IMR-90 (cell line): ENCODE results near the gene METTL14. TPM values are rescaled to one million over a fixed set of nuclear protein-coding genes. Genes with fewer than 3 reads are reported as not detected.

ENCODE experiments used
- ATAC-seq: fragments of 200-7000 bp; cut with Tn5 transposase; 2 replicates; pipeline ENCODE4 v1.9.1; 2020; ENCODE audit warnings: low read depth, mild to moderate bottlenecking, moderate library complexity
- BruUV-seq: library from RNA; stranded (reverse); fragments of 400-500 nt; replicated peaks from 2 replicates; lab custom pipeline; 2021; lab: Mats Ljungman, UMichigan
- CTCF ChIA-PET: fragments of 300-600 bp; formaldehyde crosslinking; extraction: SDS; loops from one replicate; lab custom pipeline; 2021; ENCODE audit warnings: antibody characterized with exemption; lab: Yijun Ruan, JAX
- POLR2A ChIA-PET: fragments of 300-600 bp; sonication (Branson Sonifier 250); formaldehyde crosslinking; loops from one replicate; lab custom pipeline; 2022; ENCODE audit warnings: antibody characterized with exemption; ENCODE audit not compliant: unreplicated experiment; lab: Charles Lee
- DNase-seq: peaks from one replicate; pipeline ENCODE4 v3.0.0; 2013
- H2AFZ ChIP-seq: replicated peaks from 2 replicates; pipeline ENCODE3; 2013; ENCODE audit warnings: low read length, mild to moderate bottlenecking; ENCODE audit not compliant: poor library complexity
- H2AK5ac ChIP-seq: 2 replicates; pipeline ENCODE4 v1.6.1; 2013; ENCODE audit warnings: low read depth, low read length, inconsistent platforms
- H2AK9ac ChIP-seq: replicated peaks from 2 replicates; pipeline ENCODE3; 2013; ENCODE audit warnings: mild to moderate bottlenecking, low read depth, low read length, moderate library complexity; ENCODE audit not compliant: poor library complexity
- H2BK120ac ChIP-seq: 2 replicates; pipeline ENCODE4 v1.6.1; 2013; ENCODE audit warnings: low read depth, low read length, inconsistent platforms
- H2BK15ac ChIP-seq: 3 replicates; pipeline ENCODE4 v1.6.1; 2013; ENCODE audit warnings: low read depth, low read length, inconsistent platforms
- H2BK20ac ChIP-seq: 2 replicates; pipeline ENCODE4 v1.6.1; 2013; ENCODE audit warnings: low read depth, mild to moderate bottlenecking, inconsistent platforms, low read length, moderate library complexity
- H2BK5ac ChIP-seq: 2 replicates; pipeline ENCODE4 v1.6.1; 2013; ENCODE audit warnings: mild to moderate bottlenecking, low read depth, low read length, inconsistent platforms; ENCODE audit not compliant: poor library complexity, severe bottlenecking
- H3K14ac ChIP-seq: replicated peaks from 2 replicates; pipeline ENCODE4 v1.6.1; 2013; ENCODE audit warnings: low read depth, low read length, inconsistent platforms
- H3K18ac ChIP-seq: 2 replicates; pipeline ENCODE4 v1.6.1; 2013; ENCODE audit warnings: low read depth, low read length, control low read depth
- H3K23ac ChIP-seq: 2 replicates; pipeline ENCODE4 v1.6.1; 2013; ENCODE audit warnings: low read depth, low read length, inconsistent platforms
- H3K27ac ChIP-seq: 2 replicates; pipeline ENCODE4 v1.5.1; 2013; ENCODE audit warnings: mild to moderate bottlenecking, control low read depth, low read length; ENCODE audit not compliant: insufficient read depth
- H3K27me3 ChIP-seq: 2 replicates; pipeline ENCODE4 v1.6.1; 2013; ENCODE audit warnings: low read length; ENCODE audit not compliant: control insufficient read depth, insufficient read depth
- H3K36me3 ChIP-seq: 2 replicates; pipeline ENCODE4 v1.6.1; 2013; ENCODE audit warnings: low read length, mixed read lengths; ENCODE audit not compliant: control insufficient read depth, insufficient read depth
- H3K4ac ChIP-seq: 2 replicates; pipeline ENCODE4 v1.6.1; 2013; ENCODE audit warnings: low read depth, low read length, inconsistent platforms
- H3K4me1 ChIP-seq: 2 replicates; pipeline ENCODE4 v1.6.1; 2013; ENCODE audit warnings: low read length, mixed read lengths; ENCODE audit not compliant: control insufficient read depth, insufficient read depth
- H3K4me2 ChIP-seq: 2 replicates; pipeline ENCODE4 v1.6.1; 2013; ENCODE audit warnings: low read depth, mild to moderate bottlenecking, control low read depth, low read length, moderate library complexity
- H3K4me3 ChIP-seq: 2 replicates; pipeline ENCODE4 v1.5.1; 2013; ENCODE audit warnings: low read depth, mild to moderate bottlenecking, control low read depth, low read length, moderate library complexity; ENCODE audit not compliant: insufficient read depth
- H3K56ac ChIP-seq: 2 replicates; pipeline ENCODE4 v1.6.1; 2013; ENCODE audit warnings: low read length, inconsistent platforms; ENCODE audit not compliant: insufficient read depth; ENCODE audit errors: extremely low read depth
- H3K79me1 ChIP-seq, 2 experiments: 2 replicates each; pipeline ENCODE4 v1.6.1; 2013; ENCODE audit warnings: low read length in 2 of 2, inconsistent platforms in 1 of 2, low read depth in 1 of 2
- H3K9ac ChIP-seq: 2 replicates; pipeline ENCODE4 v1.6.1; 2013; ENCODE audit warnings: low read depth, low read length, control low read depth
- H3K9me1 ChIP-seq: 2 replicates; pipeline ENCODE4 v1.6.1; 2013; ENCODE audit warnings: low read length, inconsistent platforms; ENCODE audit not compliant: insufficient read depth
- H3K9me3 ChIP-seq: 2 replicates; pipeline ENCODE4 v1.6.1; 2013; ENCODE audit warnings: low read length; ENCODE audit not compliant: control insufficient read depth, insufficient read depth
- H4K20me1 ChIP-seq: 2 replicates; pipeline ENCODE4 v1.6.1; 2013; ENCODE audit warnings: low read length, inconsistent platforms; ENCODE audit not compliant: insufficient read depth
- H4K5ac ChIP-seq: 2 replicates; pipeline ENCODE4 v1.6.1; 2013; ENCODE audit warnings: mild to moderate bottlenecking, low read depth, low read length, control low read depth
- H4K8ac ChIP-seq, 2 experiments: 2 replicates each; pipeline ENCODE4 v1.6.1; 2013; ENCODE audit warnings: low read depth in 2 of 2, low read length in 2 of 2, control low read depth in 1 of 2, inconsistent platforms in 1 of 2
- H4K91ac ChIP-seq: 2 replicates; pipeline ENCODE4 v1.6.1; 2013; ENCODE audit warnings: low read depth, low read length, inconsistent platforms; ENCODE audit not compliant: insufficient read depth
- BHLHE40 ChIP-seq: fragments of 150-350 bp; IDR thresholded peaks from 2 replicates; pipeline ENCODE4 v1.6.1; 2016; ENCODE audit warnings: mild to moderate bottlenecking, low read depth, low read length
- CHD1 ChIP-seq: IDR thresholded peaks from 2 replicates; pipeline ENCODE4 v1.6.1; 2012; ENCODE audit warnings: low read depth, low read length, improper control_type of control experiment
- MAFK ChIP-seq: IDR thresholded peaks from 2 replicates; pipeline ENCODE4 v1.6.1; 2012; ENCODE audit warnings: low read depth, low read length, improper control_type of control experiment
- MAZ ChIP-seq: IDR thresholded peaks from 2 replicates; pipeline ENCODE4 v1.6.1; 2012; ENCODE audit warnings: low read depth, mild to moderate bottlenecking, low read length, improper control_type of control experiment, moderate library complexity, borderline replicate concordance
- MXI1 ChIP-seq: IDR thresholded peaks from 2 replicates; pipeline ENCODE4 v1.6.1; 2012; ENCODE audit warnings: low read depth, mild to moderate bottlenecking, low read length, moderate library complexity, borderline replicate concordance
- POLR2A ChIP-seq: IDR thresholded peaks from 2 replicates; pipeline ENCODE4 v1.6.1; 2012; ENCODE audit warnings: mild to moderate bottlenecking, low read depth, low read length
- RAD21 ChIP-seq: IDR thresholded peaks from 2 replicates; pipeline ENCODE4 v1.6.1; 2012; ENCODE audit warnings: low read length, improper control_type of control experiment
- RCOR1 ChIP-seq: IDR thresholded peaks from 2 replicates; pipeline ENCODE4 v1.6.1; 2012; ENCODE audit warnings: mild to moderate bottlenecking, low read length, improper control_type of control experiment; ENCODE audit not compliant: insufficient replicate concordance
- USF2 ChIP-seq: fragments of 150-350 bp; IDR thresholded peaks from 2 replicates; pipeline ENCODE4 v1.6.1; 2017; ENCODE audit warnings: mild to moderate bottlenecking, antibody characterized with exemption, low read length, low read depth
- WGBS, 2 experiments: methylation state at CpG; one replicate each; pipeline versions ENCODE4 v1.1.5 to v1.1.7; 2013; ENCODE audit warnings: missing lambda C conversion rate in 2 of 2; ENCODE audit not compliant: insufficient read length in 1 of 2; ENCODE audit errors: extremely low coverage in 2 of 2; 5-methylcytosine and 5-hydroxymethylcytosine counted together
- dilution Hi-C: fragments of 300-500 bp; cut with HindIII; formaldehyde crosslinking; loops from one replicate; pipeline ENCODE4 v1.14.3; 2018; ENCODE audit warnings: low sequenced_read_pairs; ENCODE audit not compliant: unreplicated experiment
- in situ Hi-C: fragments of 300-500 bp; cut with MboI; formaldehyde crosslinking; loops from 3 replicates; pipeline ENCODE4 v1.14.3; 2019; ENCODE audit warnings: low sequenced_read_pairs, inconsistent platforms, mixed read lengths
- intact Hi-C: fragments of 100-400 bp; cut with micrococcal nuclease; formaldehyde crosslinking; loops from 2 replicates; pipeline ENCODE4 v1.10.0; 2022
- polyA plus RNA-seq, 3 experiments: library from polyadenylated mRNA; depleted of rRNA; stranded (reverse); fragments of >200 nt; gene quantifications; 2 replicates each; pipeline ENCODE4 v1.2.3, GENCODE V29; 2012; ENCODE audit warnings: low replicate concordance in 1 of 3
- total RNA-seq: library from RNA; depleted of rRNA; stranded (reverse); fragments of >200 nt; gene quantifications from 2 replicates; pipeline ENCODE4 v1.2.3, GENCODE V29; 2012

Gene METTL14
- total and polyA plus RNA-seq, 2 of the 4 experiments (the other 2 are of a cell fraction): 5.0 to 9.3 TPM

GRCh38 chr4:118761397-118762016 is 76.3 kb downstream of the METTL14 start:
- ATAC-seq (no peak), DNase-seq (no peak)
- no CpG with 5 or more reads among the region's 2 CpGs for WGBS, 2 experiments
- Histone ChIP-seq H2AK9ac (no peak overlapping the region), H3K9me3 (no peaks in the 10 kb centered on the region), H4K91ac (no peak overlapping the region), H2BK15ac (no peak overlapping the region), H3K79me1 (peaks cover 44 to 62% of the 10 kb centered on the region in 2 experiments), H3K18ac (peak overlapping the region; percentile 9; the same call in 1 of the 2 replicates), H3K4me3 (no peak overlapping the region), H3K9me1 (peaks cover 24% of the 10 kb centered on the region), H2BK20ac (no peak overlapping the region), H2AFZ (no peak overlapping the region), H2AK5ac (no peak overlapping the region), H3K4me1 (peaks cover 26% of the 10 kb centered on the region), H4K5ac (no peak overlapping the region), H4K20me1 (peaks cover 36% of the 10 kb centered on the region), H3K27me3 (no peaks in the 10 kb centered on the region), H3K56ac (no peak overlapping the region), H3K14ac (no peak overlapping the region), H3K4ac (0 out of 2 replicates have a peak overlapping the region, but pooled peaks have one; percentile 29), H2BK5ac (peak overlapping the region; percentile 64), H2BK120ac (no peak overlapping the region), H3K23ac (no peak overlapping the region), H3K27ac (no peak overlapping the region; the same call in 1 of the 2 replicates), H4K8ac (no peak overlapping the region), H3K4me2 (no peak overlapping the region), H3K9ac (no peak overlapping the region), H3K36me3 (peaks cover 28% of the 10 kb centered on the region)
- in situ Hi-C loops (loop anchor here (10.0 kb wide), 1 partner anchor 133 kb away; no protein-coding TSS in a partner anchor), intact Hi-C loops (no loop called here), dilution Hi-C loops (no loop called here)
- ChIA-PET POLR2A (no interaction called here), CTCF (interaction anchor here (0.8 kb wide), 1 partner anchor 15 kb away, joined by 3 read pairs; no protein-coding TSS in a partner anchor)
- no TSS peak for BruUV-seq
- no peak for TF ChIP-seq RCOR1
- no peak for TF ChIP-seq USF2
- TF ChIP-seq POLR2A: no peak
- TF ChIP-seq RAD21: no peak
- no peak for TF ChIP-seq MAFK
- TF ChIP-seq BHLHE40: no peak
- TF ChIP-seq MAZ: no peak
- TF ChIP-seq MXI1: no peak
- no peak for TF ChIP-seq CHD1
